Right lobe of liver (tissue), 4 donors: Measurements from ENCODE around the gene MORC2.

Source experiments
- POLR2A ChIP-seq: fragments of 450-650 bp; IDR thresholded peaks from one replicate; pipeline ENCODE4 v1.6.1; 2017; ENCODE audit warnings: antibody characterized with exemption, mild to moderate bottlenecking
- TF ChIP-seq, protein P1 (sequence below), 4 donors: fragments of 200-600 bp in 3 of 4; fragments of 450-650 bp in 1 of 4; IDR thresholded peaks; one replicate each; pipeline versions ENCODE4 v1.5.1 to v1.8.0; 2016 to 2022; ENCODE audit warnings: antibody characterized with exemption in 4 of 4, mild to moderate bottlenecking in 2 of 4
- donor health status: DM: no; HTN: no; CAD: no.
- donor health status: DM: no; HTN: no; CAD: no.
- donor health status: DM: no; HTN: yes; CAD: no.

DNA sequence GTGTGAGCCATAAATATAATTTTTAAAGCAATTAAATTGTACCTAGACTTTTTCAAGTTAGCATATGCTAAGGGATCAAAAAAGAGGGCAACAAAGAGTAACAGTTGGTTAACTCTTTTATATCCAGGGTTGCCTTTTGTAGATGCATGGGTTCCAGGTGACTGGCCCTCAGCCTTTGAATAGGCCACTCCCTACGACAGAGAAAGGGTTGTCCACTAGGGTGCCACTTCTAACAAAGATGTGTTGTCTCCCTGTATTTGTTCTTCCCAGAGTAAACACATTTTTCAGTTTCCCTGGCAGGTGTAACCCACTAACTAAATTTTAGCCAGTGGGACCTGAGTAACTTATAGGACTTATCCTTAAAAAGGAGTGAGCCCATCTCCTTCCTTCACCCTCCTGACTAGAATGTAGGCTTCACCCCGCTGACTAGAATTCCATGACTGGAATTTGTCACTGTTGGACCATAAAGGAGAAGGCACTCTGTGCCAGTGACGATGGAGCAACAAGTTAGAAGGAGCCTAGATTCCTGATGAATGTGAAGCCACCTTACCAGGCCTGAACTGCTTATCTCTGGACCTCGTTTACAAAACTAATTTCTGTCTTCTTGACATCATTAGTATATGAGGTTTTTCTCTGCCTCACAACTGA, 17.1 kb upstream of the MORC2 start:
- TF ChIP-seq POLR2A, result no peak
- TF ChIP-seq, protein P1, sequence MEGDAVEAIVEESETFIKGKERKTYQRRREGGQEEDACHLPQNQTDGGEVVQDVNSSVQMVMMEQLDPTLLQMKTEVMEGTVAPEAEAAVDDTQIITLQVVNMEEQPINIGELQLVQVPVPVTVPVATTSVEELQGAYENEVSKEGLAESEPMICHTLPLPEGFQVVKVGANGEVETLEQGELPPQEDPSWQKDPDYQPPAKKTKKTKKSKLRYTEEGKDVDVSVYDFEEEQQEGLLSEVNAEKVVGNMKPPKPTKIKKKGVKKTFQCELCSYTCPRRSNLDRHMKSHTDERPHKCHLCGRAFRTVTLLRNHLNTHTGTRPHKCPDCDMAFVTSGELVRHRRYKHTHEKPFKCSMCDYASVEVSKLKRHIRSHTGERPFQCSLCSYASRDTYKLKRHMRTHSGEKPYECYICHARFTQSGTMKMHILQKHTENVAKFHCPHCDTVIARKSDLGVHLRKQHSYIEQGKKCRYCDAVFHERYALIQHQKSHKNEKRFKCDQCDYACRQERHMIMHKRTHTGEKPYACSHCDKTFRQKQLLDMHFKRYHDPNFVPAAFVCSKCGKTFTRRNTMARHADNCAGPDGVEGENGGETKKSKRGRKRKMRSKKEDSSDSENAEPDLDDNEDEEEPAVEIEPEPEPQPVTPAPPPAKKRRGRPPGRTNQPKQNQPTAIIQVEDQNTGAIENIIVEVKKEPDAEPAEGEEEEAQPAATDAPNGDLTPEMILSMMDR (IDR thresholded peaks at IDR 0.05), result no peak
